WTC11 (cell line): ENCODE data around the gene AMOTL1. TPM values are rescaled to one million over a fixed set of nuclear protein-coding genes. Genes with fewer than 3 reads are reported as not detected.

Experiments
- ATAC-seq: fragments of 200-7000 bp; cut with Tn5 transposase; 2 replicates; pipeline ENCODE4 v1.10.0; 2021; ENCODE audit warnings: mild to moderate bottlenecking, moderate library complexity
- CTCF ChIA-PET: fragments of 300-600 bp; sonication (Branson Sonifier 250); formaldehyde crosslinking; loops from one replicate; lab custom pipeline; 2021; ENCODE audit warnings: antibody characterized with exemption; lab: Charles Lee
- POLR2A ChIA-PET: fragments of 350-600 bp; sonication (Branson Sonifier 250); formaldehyde crosslinking; loops from one replicate; lab custom pipeline; 2021; ENCODE audit warnings: antibody characterized with exemption; lab: Charles Lee
- DNase-seq: peaks from one replicate; pipeline ENCODE4 v3.0.0; 2021; ENCODE audit warnings: low spot score
- H3K27ac Mint-ChIP-seq: 2 replicates; pipeline ENCODE4 v1.8.0; 2021; ENCODE audit warnings: mixed read lengths
- H3K27me3 Mint-ChIP-seq: 2 replicates; pipeline ENCODE4 v1.8.0; 2021; ENCODE audit warnings: low read depth, mild to moderate bottlenecking, moderate library complexity, mixed read lengths
- H3K36me3 Mint-ChIP-seq: 2 replicates; pipeline ENCODE4 v1.8.0; 2021; ENCODE audit warnings: mixed read lengths
- H3K4me1 Mint-ChIP-seq: 2 replicates; pipeline ENCODE4 v1.8.0; 2022; ENCODE audit warnings: mixed read lengths
- H3K4me3 Mint-ChIP-seq: 2 replicates; pipeline ENCODE4 v1.8.0; 2021; ENCODE audit warnings: mild to moderate bottlenecking, moderate library complexity, mixed read lengths
- H3K9me3 Mint-ChIP-seq: 2 replicates; pipeline ENCODE4 v1.8.0; 2021; ENCODE audit warnings: mixed read lengths
- AR ChIP-seq: fragments of 250-450 bp; sonication (Bioruptor Pico); IDR thresholded peaks from 2 replicates; pipeline ENCODE4 v1.9.0; 2021; ENCODE audit warnings: mild to moderate bottlenecking
- ATF3 ChIP-seq: sonication (generic); formaldehyde crosslinking; conservative IDR thresholded peaks from 2 replicates; pipeline ENCODE4 v1.8.1; 2022; ENCODE audit warnings: mild to moderate bottlenecking, missing genetic modification reagents
- CDX4 ChIP-seq: fragments of 250-450 bp; sonication (Bioruptor Pico); IDR thresholded peaks from 2 replicates; pipeline ENCODE4 v1.9.0; 2021; ENCODE audit warnings: moderate library complexity, mild to moderate bottlenecking, inconsistent platforms, borderline replicate concordance
- ELF4 ChIP-seq: sonication (generic); formaldehyde crosslinking; IDR thresholded peaks from 2 replicates; pipeline ENCODE4 v1.8.1; 2022; ENCODE audit warnings: low read depth, mild to moderate bottlenecking, moderate library complexity, missing genetic modification reagents
- ESRRA ChIP-seq: sonication (generic); formaldehyde crosslinking; IDR thresholded peaks from 2 replicates; pipeline ENCODE4 v1.8.1; 2022; ENCODE audit warnings: mild to moderate bottlenecking, missing genetic modification reagents, borderline replicate concordance
- FOXJ3 ChIP-seq: sonication (generic); formaldehyde crosslinking; IDR thresholded peaks from 2 replicates; pipeline ENCODE4 v1.9.0; 2021; ENCODE audit warnings: missing genetic modification reagents, mild to moderate bottlenecking, borderline replicate concordance
- HMGA2 ChIP-seq: fragments of 250-450 bp; sonication (Bioruptor Pico); IDR thresholded peaks from 2 replicates; pipeline ENCODE4 v1.4.0; 2021; ENCODE audit warnings: mild to moderate bottlenecking, moderate library complexity
- JUN ChIP-seq: sonication (generic); formaldehyde crosslinking; IDR thresholded peaks from 2 replicates; pipeline ENCODE4 v1.8.0; 2023; ENCODE audit warnings: mild to moderate bottlenecking, missing genetic modification reagents
- MAX ChIP-seq: sonication (generic); formaldehyde crosslinking; IDR thresholded peaks from 2 replicates; pipeline ENCODE4 v1.8.0; 2022; ENCODE audit warnings: mild to moderate bottlenecking, missing genetic modification reagents
- NFYB ChIP-seq: sonication (generic); formaldehyde crosslinking; conservative IDR thresholded peaks from 2 replicates; pipeline ENCODE4 v1.8.0; 2022; ENCODE audit warnings: low read depth, missing genetic modification reagents
- NR1H2 ChIP-seq: sonication (generic); formaldehyde crosslinking; IDR thresholded peaks from 2 replicates; pipeline ENCODE4 v1.9.0; 2021; ENCODE audit warnings: mild to moderate bottlenecking, moderate library complexity, missing genetic modification reagents
- NR3C1 ChIP-seq: sonication (generic); formaldehyde crosslinking; conservative IDR thresholded peaks from 2 replicates; pipeline ENCODE4 v1.8.1; 2023; ENCODE audit warnings: low read depth, mild to moderate bottlenecking, missing genetic modification reagents
- OVOL2 ChIP-seq: fragments of 250-450 bp; sonication (Bioruptor Pico); IDR thresholded peaks from 2 replicates; pipeline ENCODE4 v1.9.0; 2021; ENCODE audit warnings: mild to moderate bottlenecking, borderline replicate concordance
- PRRX2 ChIP-seq: fragments of 250-450 bp; sonication (Bioruptor Pico); IDR thresholded peaks from 2 replicates; pipeline ENCODE4 v1.8.0; 2021; ENCODE audit warnings: mild to moderate bottlenecking
- SMAD3 ChIP-seq: sonication (generic); formaldehyde crosslinking; IDR thresholded peaks from 2 replicates; pipeline ENCODE4 v1.8.0; 2022; ENCODE audit warnings: missing genetic modification reagents, mild to moderate bottlenecking, borderline replicate concordance
- TEAD1 ChIP-seq: sonication (generic); formaldehyde crosslinking; IDR thresholded peaks from 2 replicates; pipeline ENCODE4 v1.8.0; 2022; ENCODE audit warnings: mild to moderate bottlenecking, missing genetic modification reagents
- TP53 ChIP-seq: sonication (generic); formaldehyde crosslinking; IDR thresholded peaks from 2 replicates; pipeline ENCODE4 v1.8.1; 2023; ENCODE audit warnings: mild to moderate bottlenecking, missing genetic modification reagents
- ZNF263 ChIP-seq: sonication (generic); formaldehyde crosslinking; IDR thresholded peaks from 2 replicates; pipeline ENCODE4 v1.8.1; 2022; ENCODE audit warnings: low read depth, mild to moderate bottlenecking, moderate library complexity, missing genetic modification reagents
- ZNF396 ChIP-seq: fragments of 250-450 bp; sonication (Bioruptor Pico); IDR thresholded peaks from 2 replicates; pipeline ENCODE4 v1.8.0; 2021; ENCODE audit warnings: mild to moderate bottlenecking, moderate library complexity, borderline replicate concordance
- ZNF425 ChIP-seq: fragments of 250-450 bp; sonication (Bioruptor Pico); conservative IDR thresholded peaks from 2 replicates; pipeline ENCODE4 v1.9.0; 2021; ENCODE audit warnings: mild to moderate bottlenecking
- ZNF671 ChIP-seq: fragments of 250-450 bp; sonication (Bioruptor Pico); IDR thresholded peaks from 2 replicates; pipeline ENCODE4 v1.8.0; 2021; ENCODE audit warnings: mild to moderate bottlenecking
- total RNA-seq: library from RNA; stranded (reverse); gene quantifications from 3 replicates; pipeline ENCODE4 v1.2.3, GENCODE V29; 2021

AMOTL1 gene
- total RNA-seq, 1 experiment from 2014 or later = 39.8 TPM

- TF ChIP-seq AR (CRISPR knock-in tag) (no peak), ZNF425 (CRISPR knock-in tag) (no peak), FOXJ3 (CRISPR knock-in tag) (no peak), NR1H2 (CRISPR knock-in tag) (no peak)
These were observed 53.9 kb downstream of the AMOTL1 start (continued) for GRCh38 chr11:94822080-94822479.

GRCh38 chr11:94823102-94823732 lies 55.1 kb downstream of the AMOTL1 start:
- TF ChIP-seq SMAD3 (CRISPR knock-in tag) (no peak), ELF4 (CRISPR knock-in tag) (no peak), PRRX2 (no peak), ESRRA (no peak), ZNF263 (CRISPR knock-in tag) (no peak)
- no peak overlapping the region for H3K27ac Mint-ChIP-seq
- H3K4me3 Mint-ChIP-seq = no peak overlapping the region
- no peaks in the 10 kb centered on the region for H3K27me3 Mint-ChIP-seq
- peaks cover 7% of the 10 kb centered on the region for H3K4me1 Mint-ChIP-seq
- H3K36me3 Mint-ChIP-seq = peaks cover 78% of the 10 kb centered on the region
- no peak for ATAC-seq
- ChIA-PET POLR2A (no interaction called here), CTCF (no interaction called here)
- H3K9me3 Mint-ChIP-seq = peaks cover 16% of the 10 kb centered on the region
- no peak for DNase-seq

- CTCF ChIA-PET = no interaction called here
- H3K27ac Mint-ChIP-seq = no peak overlapping the region
- 0 out of 2 replicates have a peak, but pooled peaks cover 3% of the 10 kb centered on the region for H3K9me3 Mint-ChIP-seq
- peaks cover 7% of the 10 kb centered on the region for H3K4me1 Mint-ChIP-seq
- ATAC-seq = no peak
- POLR2A ChIA-PET = no interaction called here
- peaks cover 69% of the 10 kb centered on the region for H3K36me3 Mint-ChIP-seq
- DNase-seq = no peak
- TF ChIP-seq OVOL2 (CRISPR knock-in tag) = no peak
- TF ChIP-seq JUN (CRISPR knock-in tag) = no peak
- TF ChIP-seq TP53 = no peak
- no peak for TF ChIP-seq NR3C1 (CRISPR knock-in tag)
- no peak for TF ChIP-seq TEAD1 (CRISPR knock-in tag)
- no peak for TF ChIP-seq ZNF396 (CRISPR knock-in tag)
- no peak for TF ChIP-seq NFYB (CRISPR knock-in tag)
- no peak for TF ChIP-seq HMGA2 (CRISPR knock-in tag)
- H3K27me3 Mint-ChIP-seq = no peaks in the 10 kb centered on the region
- H3K4me3 Mint-ChIP-seq = no peak overlapping the region
These were observed 56.9 kb downstream of the AMOTL1 start for GRCh38 chr11:94825031-94825430.

- TF ChIP-seq ZNF263 (CRISPR knock-in tag) (no peak), FOXJ3 (CRISPR knock-in tag) (no peak), ZNF671 (CRISPR knock-in tag) (no peak), MAX (CRISPR knock-in tag) (no peak), ATF3 (no peak), NR1H2 (CRISPR knock-in tag) (no peak), CDX4 (CRISPR knock-in tag) (no peak)
- ATAC-seq = no peak
- Mint-ChIP-seq H3K36me3 (peaks cover 68% of the 10 kb centered on the region), H3K4me3 (no peak overlapping the region), H3K27ac (no peak overlapping the region), H3K4me1 (peaks cover 7% of the 10 kb centered on the region), H3K9me3 (no peaks in the 10 kb centered on the region), H3K27me3 (no peaks in the 10 kb centered on the region)
- no peak for DNase-seq
- POLR2A ChIA-PET = no interaction called here
- CTCF ChIA-PET = no interaction called here
These were observed 57.3 kb downstream of the AMOTL1 start for GRCh38 chr11:94825481-94825880.
